ENCODE measurements around the gene LGSN. TPM values are rescaled to one million over a fixed set of nuclear protein-coding genes. Genes with fewer than 3 reads are reported as not detected.
"Not testable (repeated sequence)": the region's sequence is repeated elsewhere in the genome, so short reads cannot be mapped to it uniquely, and the experiment has no call there.

LGSN gene
- total RNA-seq, 2 donors from 2014 or later, result not detected

GRCh38 chr6:63272397-63272796, 47.4 kb downstream of the LGSN start:
- ATAC-seq, result no peak
- H3K27ac Mint-ChIP-seq, result no peak overlapping the region
- H3K9me3 Mint-ChIP-seq, result peaks cover 4% of the 10 kb centered on the region in 2 donors
- no peaks in the 10 kb centered on the region for H3K36me3 Mint-ChIP-seq
- DNase-seq (ENCODE audit: low spot score in 2 of 2), result no peak

GRCh38 chr6:63269470-63269869, 50.3 kb downstream of the LGSN start:
- no peak for ATAC-seq
- no peaks in the 10 kb centered on the region for H3K36me3 Mint-ChIP-seq
- no peak overlapping the region for H3K27ac Mint-ChIP-seq
- H3K9me3 Mint-ChIP-seq, result peaks cover 2 to 4% of the 10 kb centered on the region in 2 donors
- DNase-seq (ENCODE audit: low spot score in 2 of 2), result no peak

- DNase-seq (ENCODE audit: low spot score in 2 of 2) (no peak), ATAC-seq (no peak)
- Mint-ChIP-seq H3K9me3 (peaks cover 0 to 4% of the 10 kb centered on the region in 2 donors), H3K36me3 (no peaks in the 10 kb centered on the region), H3K27ac (no peak overlapping the region)
These were observed 51.2 kb downstream of the LGSN start for GRCh38 chr6:63268574-63268973.

GRCh38 chr6:63267828-63268227, 52.0 kb downstream of the LGSN start:
- H3K9me3 Mint-ChIP-seq, result peaks cover 0 to 4% of the 10 kb centered on the region in 2 donors
- H3K36me3 Mint-ChIP-seq, result no peaks in the 10 kb centered on the region
- ATAC-seq (no peak), DNase-seq (ENCODE audit: low spot score in 2 of 2) (no peak)
- no peak overlapping the region for H3K27ac Mint-ChIP-seq

GRCh38 chr6:63267046-63267445, 52.7 kb downstream of the LGSN start:
- ATAC-seq (no peak), DNase-seq (ENCODE audit: low spot score in 2 of 2) (no peak)
- Mint-ChIP-seq H3K9me3 (peaks cover 0 to 4% of the 10 kb centered on the region in 2 donors), H3K36me3 (no peaks in the 10 kb centered on the region), H3K27ac (no peak overlapping the region)

GRCh38 chr6:63263444-63263843, 56.3 kb downstream of the LGSN start:
- no peak for DNase-seq (ENCODE audit: low spot score in 2 of 2)
- Mint-ChIP-seq H3K27ac (no peak overlapping the region), H3K36me3 (no peaks in the 10 kb centered on the region), H3K9me3 (no peaks in the 10 kb centered on the region)
- no peak for ATAC-seq

GRCh38 chr6:63261820-63262219, 58.0 kb downstream of the LGSN start:
- H3K36me3 Mint-ChIP-seq, result no peaks in the 10 kb centered on the region
- ATAC-seq (no peak), DNase-seq (ENCODE audit: low spot score in 2 of 2) (no peak)
- H3K27ac Mint-ChIP-seq, result no peak overlapping the region
- H3K9me3 Mint-ChIP-seq, result no peaks in the 10 kb centered on the region

GRCh38 chr6:63259153-63259552, 60.6 kb downstream of the LGSN start:
- H3K9me3 Mint-ChIP-seq, result peaks cover 0 to 3% of the 10 kb centered on the region in 2 donors
- no peaks in the 10 kb centered on the region for H3K36me3 Mint-ChIP-seq
- DNase-seq (ENCODE audit: low spot score in 2 of 2) (no peak), ATAC-seq (no peak)
- no peak overlapping the region for H3K27ac Mint-ChIP-seq

- Mint-ChIP-seq H3K9me3 (no peaks in the 10 kb centered on the region), H3K27ac (no peak overlapping the region), H3K36me3 (no peaks in the 10 kb centered on the region)
- DNase-seq (ENCODE audit: low spot score in 2 of 2), result no peak
- ATAC-seq, result no peak
These were observed 69.8 kb downstream of the LGSN start for GRCh38 chr6:63249875-63250482.

- no peaks in the 10 kb centered on the region for H3K9me3 Mint-ChIP-seq
- no peak for ATAC-seq
- H3K36me3 Mint-ChIP-seq, result no peaks in the 10 kb centered on the region
- no peak for DNase-seq (ENCODE audit: low spot score in 2 of 2)
- no peak overlapping the region for H3K27ac Mint-ChIP-seq
These were observed 73.2 kb downstream of the LGSN start for GRCh38 chr6:63246581-63246980.

GRCh38 chr6:63245909-63246308, 73.9 kb downstream of the LGSN start:
- peak overlapping the region in 1 of 2 donors; percentile 8 for H3K27ac Mint-ChIP-seq
- H3K9me3 Mint-ChIP-seq, result no peaks in the 10 kb centered on the region
- no peaks in the 10 kb centered on the region for H3K36me3 Mint-ChIP-seq
- DNase-seq (ENCODE audit: low spot score in 2 of 2), result no peak
- no peak for ATAC-seq

GRCh38 chr6:63245420-63245819, 74.4 kb downstream of the LGSN start:
- H3K9me3 Mint-ChIP-seq, result no peaks in the 10 kb centered on the region
- no peak for ATAC-seq
- DNase-seq (ENCODE audit: low spot score in 2 of 2), result no peak
- no peak overlapping the region for H3K27ac Mint-ChIP-seq
- H3K36me3 Mint-ChIP-seq, result no peaks in the 10 kb centered on the region

GRCh38 chr6:63236398-63236817, 83.4 kb downstream of the LGSN start:
- peaks cover 11 to 13% of the 10 kb centered on the region in 2 donors for H3K9me3 Mint-ChIP-seq
- ATAC-seq (no peak), DNase-seq (ENCODE audit: low spot score in 2 of 2) (no peak)
- no peak overlapping the region for H3K27ac Mint-ChIP-seq
- H3K36me3 Mint-ChIP-seq, result no peaks in the 10 kb centered on the region

- ATAC-seq; H3K36me3 Mint-ChIP-seq; H3K27ac Mint-ChIP-seq; DNase-seq (ENCODE audit: low spot score in 2 of 2): not testable (repeated sequence)
- peaks cover 11 to 19% of the 10 kb centered on the region in 2 donors for H3K9me3 Mint-ChIP-seq
These were observed 89.3 kb downstream of the LGSN start for GRCh38 chr6:63230511-63230910.

GRCh38 chr6:63230027-63230426, 89.8 kb downstream of the LGSN start:
- not testable (repeated sequence) for ATAC-seq; DNase-seq (ENCODE audit: low spot score in 2 of 2); H3K36me3 Mint-ChIP-seq; H3K27ac Mint-ChIP-seq
- peaks cover 11 to 19% of the 10 kb centered on the region in 2 donors for H3K9me3 Mint-ChIP-seq

GRCh38 chr6:63227928-63228894, 91.6 kb downstream of the LGSN start:
- not testable (repeated sequence) for DNase-seq (ENCODE audit: low spot score in 2 of 2); H3K27ac Mint-ChIP-seq; H3K36me3 Mint-ChIP-seq; ATAC-seq
- peaks cover 0 to 12% of the 10 kb centered on the region in 2 donors for H3K9me3 Mint-ChIP-seq

- H3K36me3 Mint-ChIP-seq; DNase-seq (ENCODE audit: low spot score in 2 of 2); ATAC-seq; H3K27ac Mint-ChIP-seq: not testable (repeated sequence)
- peaks cover 0 to 15% of the 10 kb centered on the region in 2 donors for H3K9me3 Mint-ChIP-seq
These were observed 93.8 kb downstream of the LGSN start for GRCh38 chr6:63225987-63226386.
